Neural cell (in vitro differentiated cells): ENCODE results near the gene TMEM63B. TPM values are rescaled to one million over a fixed set of nuclear protein-coding genes. Genes with fewer than 3 reads are reported as not detected.
"Not testable (repeated sequence)": the region's sequence is repeated elsewhere in the genome, so short reads cannot be mapped to it uniquely, and the experiment has no call there.

Experiments used
- H2AFZ ChIP-seq: fragments of 200-600, 300-800 bp; sonication (generic), shearing (Covaris generic); 2 replicates; pipeline ENCODE4 v1.6.0; 2014; ENCODE audit warnings: low read depth, mild to moderate bottlenecking, antibody characterized with exemption, low read length, moderate library complexity
- H3F3A ChIP-seq: fragments of 200-600 bp; shearing (Covaris generic); 2 replicates; pipeline ENCODE4 v1.6.1; 2016; ENCODE audit warnings: mild to moderate bottlenecking, moderate library complexity, mixed read lengths, antibody characterized with exemption, low read length; ENCODE audit not compliant: insufficient read depth, poor library complexity, severe bottlenecking
- H3K27ac ChIP-seq: fragments of 200-600, 300-800 bp; sonication (generic), shearing (Covaris generic); 2 replicates; pipeline ENCODE4 v1.5.1; 2014; ENCODE audit warnings: mild to moderate bottlenecking, low read length, moderate library complexity
- H3K27me3 ChIP-seq: fragments of 300-800, 200-600 bp; sonication (generic), shearing (Covaris generic); 2 replicates; pipeline ENCODE4 v1.6.0; 2014; ENCODE audit warnings: mild to moderate bottlenecking, low read depth, low read length, moderate library complexity; ENCODE audit not compliant: insufficient read depth
- H3K36me3 ChIP-seq: fragments of 300-800, 200-600 bp; sonication (generic), shearing (Covaris generic); 2 replicates; pipeline ENCODE4 v1.5.1; 2014; ENCODE audit warnings: mild to moderate bottlenecking, antibody characterized with exemption, low read length, moderate library complexity; ENCODE audit not compliant: insufficient read depth
- H3K4me2 ChIP-seq: fragments of 300-800, 200-600 bp; sonication (generic), shearing (Covaris generic); 2 replicates; pipeline ENCODE4 v1.6.0; 2014; ENCODE audit warnings: mild to moderate bottlenecking, low read length
- H3K4me3 ChIP-seq: fragments of 300-800, 200-600 bp; sonication (generic), shearing (Covaris generic); 2 replicates; pipeline ENCODE4 v1.5.1; 2014; ENCODE audit warnings: mild to moderate bottlenecking, low read length, moderate library complexity
- H3K79me2 ChIP-seq: fragments of 200-600 bp; shearing (Covaris generic); replicated peaks from 2 replicates; pipeline ENCODE4 v1.6.0; 2014; ENCODE audit warnings: mild to moderate bottlenecking, low read length, moderate library complexity; ENCODE audit not compliant: insufficient read depth
- H3K9ac ChIP-seq: fragments of 300-800, 200-600 bp; sonication (generic), shearing (Covaris generic); 2 replicates; pipeline ENCODE4 v1.6.1; 2016; ENCODE audit warnings: mild to moderate bottlenecking, low read length, mixed read lengths
- H3K9me2 ChIP-seq: fragments of 200-600 bp; shearing (Covaris generic); 2 replicates; pipeline ENCODE4 v1.6.1; 2016; ENCODE audit warnings: mild to moderate bottlenecking, low read length, mixed read lengths; ENCODE audit not compliant: insufficient read depth
- H3K9me3 ChIP-seq: fragments of 200-600, 300-800 bp; sonication (generic), shearing (Covaris generic); 2 replicates; pipeline ENCODE4 v1.6.1; 2016; ENCODE audit warnings: mild to moderate bottlenecking, mixed run types, low read length, moderate library complexity, mixed read lengths
- H4K20me1 ChIP-seq: fragments of 200-600 bp; shearing (Covaris generic); 2 replicates; pipeline ENCODE4 v1.6.1; 2016; ENCODE audit warnings: mild to moderate bottlenecking, mixed run types; ENCODE audit not compliant: insufficient read depth
- CTCF ChIP-seq: fragments of 450-650 bp; IDR thresholded peaks from 2 replicates; pipeline ENCODE4 v1.5.1; 2014; ENCODE audit warnings: antibody characterized with exemption, mild to moderate bottlenecking, moderate library complexity; ENCODE audit not compliant: poor library complexity, severe bottlenecking
- EP300 ChIP-seq: fragments of 450-650 bp; conservative IDR thresholded peaks from 2 replicates; pipeline ENCODE4 v1.6.1; 2014; ENCODE audit warnings: antibody characterized with exemption, mild to moderate bottlenecking, moderate library complexity; ENCODE audit not compliant: poor library complexity, severe bottlenecking
- EZH2 ChIP-seq: fragments of 200-600, 300-800 bp; shearing (Covaris generic), sonication (generic); IDR thresholded peaks from 2 replicates; pipeline ENCODE4 v1.6.1; 2014; ENCODE audit warnings: antibody characterized with exemption, low read length, borderline replicate concordance, mild to moderate bottlenecking; ENCODE audit not compliant: insufficient read depth, poor library complexity, severe bottlenecking
- MXI1 ChIP-seq: fragments of 450-650 bp; conservative IDR thresholded peaks from 2 replicates; pipeline ENCODE4 v1.6.1; 2014; ENCODE audit warnings: antibody characterized with exemption, mild to moderate bottlenecking; ENCODE audit not compliant: poor library complexity, severe bottlenecking
- POLR2AphosphoS5 ChIP-seq: IDR thresholded peaks from 2 replicates; pipeline ENCODE4 v1.6.1; 2012
- RAD21 ChIP-seq: fragments of 450-650 bp; conservative IDR thresholded peaks from 2 replicates; pipeline ENCODE4 v1.6.1; 2014; ENCODE audit warnings: antibody characterized with exemption, mild to moderate bottlenecking, moderate library complexity
- SMC3 ChIP-seq: fragments of 450-650 bp; conservative IDR thresholded peaks from 2 replicates; pipeline ENCODE4 v1.6.1; 2014; ENCODE audit warnings: antibody characterized with exemption, mild to moderate bottlenecking, moderate library complexity; ENCODE audit not compliant: poor library complexity
- TAF1 ChIP-seq: IDR thresholded peaks from 2 replicates; pipeline ENCODE4 v1.6.1; 2012; ENCODE audit warnings: low read depth
- polyA plus RNA-seq: library from polyadenylated mRNA; depleted of rRNA; stranded (reverse); fragments of >200 nt; gene quantifications from 2 replicates; pipeline ENCODE4 v1.2.3, GENCODE V29; 2014
- TF ChIP-seq, protein P1 (sequence below): IDR thresholded peaks from 2 replicates; pipeline ENCODE4 v1.6.1; 2012; ENCODE audit warnings: borderline replicate concordance

Gene TMEM63B
- polyA plus RNA-seq, 1 donor from 2014 or later: 49.9 TPM

- not testable (repeated sequence) for H3K27ac ChIP-seq, H4K20me1 ChIP-seq, H3K9ac ChIP-seq, H3K27me3 ChIP-seq, H3F3A ChIP-seq, H3K4me2 ChIP-seq, H3K9me2 ChIP-seq, H3K9me3 ChIP-seq, H3K79me2 ChIP-seq, H3K36me3 ChIP-seq, H2AFZ ChIP-seq, H3K4me3 ChIP-seq
Observed at GRCh38 chr6:44181784-44182183, 54.4 kb downstream of the TMEM63B start.

DNA sequence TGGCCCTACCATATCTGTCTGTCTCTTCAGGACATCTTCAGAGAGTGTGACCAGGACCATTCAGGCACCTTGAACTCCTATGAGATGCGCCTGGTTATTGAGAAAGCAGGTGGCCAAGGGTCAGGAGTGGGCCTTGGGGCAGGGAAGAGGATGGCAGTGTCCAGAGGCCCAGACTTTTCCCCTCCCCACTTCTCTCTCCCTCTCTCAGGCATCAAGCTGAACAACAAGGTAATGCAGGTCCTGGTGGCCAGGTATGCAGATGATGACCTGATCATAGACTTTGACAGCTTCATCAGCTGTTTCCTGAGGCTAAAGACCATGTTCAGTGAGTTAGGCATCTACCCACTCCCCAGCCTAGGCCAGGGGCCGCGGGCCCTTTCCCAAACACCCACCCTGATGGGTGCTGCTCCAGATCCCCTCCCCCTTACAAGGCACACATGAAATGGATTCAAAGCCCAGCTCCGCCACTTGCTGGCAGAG is 55.6 kb downstream of the TMEM63B start:
- H3K36me3 ChIP-seq: no peaks in the 10 kb centered on the region
- H3K27me3 ChIP-seq: no peaks in the 10 kb centered on the region
- H4K20me1 ChIP-seq: no peaks in the 10 kb centered on the region
- H3K79me2 ChIP-seq: no peaks in the 10 kb centered on the region
- H3K9ac ChIP-seq: no peak overlapping the region
- H2AFZ ChIP-seq: no peak overlapping the region
- H3K27ac ChIP-seq: no peak overlapping the region
- no peaks in the 10 kb centered on the region for H3F3A ChIP-seq
- no peak overlapping the region for H3K4me3 ChIP-seq
- no peak overlapping the region for H3K4me2 ChIP-seq
- H3K9me3 ChIP-seq: no peaks in the 10 kb centered on the region
- no peaks in the 10 kb centered on the region for H3K9me2 ChIP-seq
- TF ChIP-seq CTCF: no peak
- TF ChIP-seq POLR2AphosphoS5: no peak
- TF ChIP-seq RAD21: no peak
- no peak for TF ChIP-seq EP300
- no peak for TF ChIP-seq EZH2
- no peak for TF ChIP-seq MXI1
- TF ChIP-seq, protein P1, sequence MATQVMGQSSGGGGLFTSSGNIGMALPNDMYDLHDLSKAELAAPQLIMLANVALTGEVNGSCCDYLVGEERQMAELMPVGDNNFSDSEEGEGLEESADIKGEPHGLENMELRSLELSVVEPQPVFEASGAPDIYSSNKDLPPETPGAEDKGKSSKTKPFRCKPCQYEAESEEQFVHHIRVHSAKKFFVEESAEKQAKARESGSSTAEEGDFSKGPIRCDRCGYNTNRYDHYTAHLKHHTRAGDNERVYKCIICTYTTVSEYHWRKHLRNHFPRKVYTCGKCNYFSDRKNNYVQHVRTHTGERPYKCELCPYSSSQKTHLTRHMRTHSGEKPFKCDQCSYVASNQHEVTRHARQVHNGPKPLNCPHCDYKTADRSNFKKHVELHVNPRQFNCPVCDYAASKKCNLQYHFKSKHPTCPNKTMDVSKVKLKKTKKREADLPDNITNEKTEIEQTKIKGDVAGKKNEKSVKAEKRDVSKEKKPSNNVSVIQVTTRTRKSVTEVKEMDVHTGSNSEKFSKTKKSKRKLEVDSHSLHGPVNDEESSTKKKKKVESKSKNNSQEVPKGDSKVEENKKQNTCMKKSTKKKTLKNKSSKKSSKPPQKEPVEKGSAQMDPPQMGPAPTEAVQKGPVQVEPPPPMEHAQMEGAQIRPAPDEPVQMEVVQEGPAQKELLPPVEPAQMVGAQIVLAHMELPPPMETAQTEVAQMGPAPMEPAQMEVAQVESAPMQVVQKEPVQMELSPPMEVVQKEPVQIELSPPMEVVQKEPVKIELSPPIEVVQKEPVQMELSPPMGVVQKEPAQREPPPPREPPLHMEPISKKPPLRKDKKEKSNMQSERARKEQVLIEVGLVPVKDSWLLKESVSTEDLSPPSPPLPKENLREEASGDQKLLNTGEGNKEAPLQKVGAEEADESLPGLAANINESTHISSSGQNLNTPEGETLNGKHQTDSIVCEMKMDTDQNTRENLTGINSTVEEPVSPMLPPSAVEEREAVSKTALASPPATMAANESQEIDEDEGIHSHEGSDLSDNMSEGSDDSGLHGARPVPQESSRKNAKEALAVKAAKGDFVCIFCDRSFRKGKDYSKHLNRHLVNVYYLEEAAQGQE: no peak
- no peak for TF ChIP-seq TAF1
- TF ChIP-seq SMC3: no peak

DNA sequence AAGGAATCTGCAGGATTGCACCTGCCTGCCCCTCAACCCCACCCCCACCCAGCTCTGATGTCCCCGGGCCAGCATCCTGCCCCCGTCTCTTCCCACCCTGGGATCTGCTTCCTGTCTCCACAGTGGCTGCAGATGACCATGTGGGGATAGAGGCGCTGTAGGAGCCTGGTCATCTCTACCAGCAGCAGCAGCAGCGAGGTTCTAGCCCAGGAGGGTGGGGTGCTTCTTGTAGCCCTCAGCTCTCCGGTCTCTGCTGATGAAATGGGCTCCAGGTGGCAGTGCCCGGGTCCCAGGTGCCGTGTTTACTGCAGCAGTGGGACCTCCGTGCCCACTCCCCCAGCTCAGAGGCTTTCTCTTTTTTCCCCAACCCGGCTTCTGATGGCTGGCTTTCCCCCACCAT is 56.4 kb downstream of the TMEM63B start:
- H3K79me2 ChIP-seq: no peaks in the 10 kb centered on the region
- no peaks in the 10 kb centered on the region for H3K27me3 ChIP-seq
- H3K4me2 ChIP-seq: no peak overlapping the region
- H3K9ac ChIP-seq: no peak overlapping the region
- no peak overlapping the region for H3K4me3 ChIP-seq
- no peaks in the 10 kb centered on the region for H3K9me2 ChIP-seq
- TF ChIP-seq EP300 (no peak), MXI1 (no peak), CTCF (no peak), POLR2AphosphoS5 (no peak), TAF1 (no peak), SMC3 (no peak), RAD21 (no peak), EZH2 (no peak)
- TF ChIP-seq, protein P1: no peak
- no peaks in the 10 kb centered on the region for H3F3A ChIP-seq
- H4K20me1 ChIP-seq: no peaks in the 10 kb centered on the region
- no peak overlapping the region for H3K27ac ChIP-seq
- H3K9me3 ChIP-seq: no peaks in the 10 kb centered on the region
- H3K36me3 ChIP-seq: no peaks in the 10 kb centered on the region
- H2AFZ ChIP-seq: no peak overlapping the region
